GM12872 (cell line): ENCODE data around the gene SLAMF8.

ENCODE experiments used
- CTCF ChIP-seq: IDR thresholded peaks from 3 replicates; pipeline ENCODE4 v1.5.1; 2011; ENCODE audit warnings: low read depth, mild to moderate bottlenecking, low read length, moderate library complexity; ENCODE audit not compliant: insufficient read depth

The SLAMF8 gene

GRCh38 chr1:159873530-159874143 lies 47.0 kb downstream of the SLAMF8 start:
- no peak for TF ChIP-seq CTCF

GRCh38 chr1:159877695-159878444 lies 51.2 kb downstream of the SLAMF8 start:
- no peak for TF ChIP-seq CTCF

GRCh38 chr1:159879136-159879535 lies 52.5 kb downstream of the SLAMF8 start:
- no peak for TF ChIP-seq CTCF

- TF ChIP-seq CTCF: no peak
Observed at GRCh38 chr1:159879977-159880376, 53.3 kb downstream of the SLAMF8 start.

- TF ChIP-seq CTCF: no peak
Observed at GRCh38 chr1:159880430-159880829, 53.8 kb downstream of the SLAMF8 start.

- no peak for TF ChIP-seq CTCF
Observed at GRCh38 chr1:159881622-159882526, 55.2 kb downstream of the SLAMF8 start.

- no peak for TF ChIP-seq CTCF
Observed at GRCh38 chr1:159882527-159882862, 55.8 kb downstream of the SLAMF8 start.
